Pancreas (tissue), 10 donors: ENCODE measurements around the gene TRMT44. TPM values are rescaled to one million over a fixed set of nuclear protein-coding genes. Genes with fewer than 3 reads are reported as not detected.

Experiments used
- ATAC-seq, 4 donors: fragments of 200-7000 bp; cut with Tn5 transposase; one replicate each; pipeline versions ENCODE4 v1.8.0 to v1.9.1; 2020; ENCODE audit warnings: mild to moderate bottlenecking in 4 of 4, moderate library complexity in 4 of 4
- DNase-seq, 6 donors: peaks; one replicate each; pipeline ENCODE4 v3.0.0-alpha.2; 2020
- FAIRE-seq: peaks from 2 replicates; lab custom pipeline; 2012; peaks lifted over from hg19 to GRCh38; lab: Jason Lieb, UNC
- H3K27ac ChIP-seq, 4 donors: fragments of 200-600 bp; sonication (generic); 1 replicate in 3 of 4; 2 replicates in 1 of 4; pipeline versions ENCODE4 v1.5.0 to v1.8.0; 2020
- H3K27me3 ChIP-seq, 4 donors: fragments of 200-600 bp; one replicate each; pipeline ENCODE4 v1.8.0; 2021
- H3K36me3 ChIP-seq, 3 donors: fragments of 200-600 bp; sonication (generic) in 1 of 3; one replicate each; pipeline versions ENCODE4 v1.5.0 to v1.8.0; 2020 to 2021
- H3K4me1 ChIP-seq, 3 donors: fragments of 200-600 bp; one replicate each; pipeline ENCODE4 v1.8.0; 2021
- H3K4me3 ChIP-seq, 4 donors: fragments of 200-600 bp; sonication (generic) in 2 of 4; one replicate each; pipeline versions ENCODE4 v1.5.0 to v1.8.0; 2020 to 2021
- H3K9me3 ChIP-seq, 4 donors: fragments of 200-600 bp; one replicate each; pipeline ENCODE4 v1.8.0; 2021
- CTCF ChIP-seq, 4 donors: fragments of 200-600 bp; sonication (generic) in 3 of 4; IDR thresholded peaks; one replicate each; pipeline versions ENCODE4 v1.5.0 to v1.8.0; 2021; ENCODE audit warnings: antibody characterized with exemption in 4 of 4
- WGBS, 2 donors: extraction: QIAGEN DNeasy Blood & Tissue Kit; methylation state at CpG; one replicate each; pipeline ENCODE4 v1.1.7; 2013; 5-methylcytosine and 5-hydroxymethylcytosine counted together
- intact Hi-C, 3 donors: fragments of 100-400 bp; cut with DNase I; formaldehyde crosslinking; loops; one replicate each; pipeline versions ENCODE4 v1.11.1 to v1.14.2; 2022
- polyA plus RNA-seq, 2 donors: library from polyadenylated mRNA; stranded (reverse); fragments of 200-250 nt; gene quantifications; one replicate each; pipeline ENCODE4 v1.2.3, GENCODE V29; 2013
- total RNA-seq, 6 donors: library from RNA; stranded (reverse); fragmentation: NEBNext Ultra II Directional in 4 of 6; extraction: Animal tissue kit (Norgen Biotek cat#: 25700) in 4 of 6; gene quantifications; one replicate each; pipeline versions ENCODE4 v1.2.1 to v1.2.4, GENCODE V29; 2021 to 2023
- donor health status: healthy with polysubstance abuse.
- donor health status: DM: no; HTN: no; CAD: no; lungs with moderate emphysema.
- donor health status: DM: no; HTN: no; CAD: no.
- donor health status: control.
- donor health status: control.
- donor health status: Bipolar disorder and iron deficiency.
- donor health status: DM: yes; HTN: yes; CAD: no.
- donor health status: DM: no; HTN: no; CAD: no.
- donor health status: DM: no; HTN: no; CAD: no.
- donor health status: DM: yes; HTN: yes; CAD: no.

Gene TRMT44
- total and polyA plus RNA-seq, 8 donors: 6.1 to 14.0 (median 8.7) TPM

- no peak for TF ChIP-seq CTCF (IDR thresholded peaks at IDR 0.05)
- no peak for FAIRE-seq
- Histone ChIP-seq H3K4me1 (no peaks in the 10 kb centered on the region), H3K9me3 (no peaks in the 10 kb centered on the region), H3K4me3 (no peak overlapping the region), H3K27ac (no peak overlapping the region), H3K27me3 (no peaks in the 10 kb centered on the region), H3K36me3 (peaks cover 0 to 23% (median 0%) of the 10 kb centered on the region in 3 donors)
- ATAC-seq: no peak
- peak in 1 of 6 donors; percentile 54 for DNase-seq
- 93% methylated on average over 14 of the region's 14 CpGs for WGBS, 2 donors
- intact Hi-C loops: loop anchor here in 2 of 3 donors (5.0 to 10.0 kb wide), 2 partner anchors 117 to 124 kb away; partner anchors contain the start of gene CPZ (in 1 of the 2)
These were observed 30.0 kb downstream of the TRMT44 start for GRCh38 chr4:8470451-8471024.

DNA sequence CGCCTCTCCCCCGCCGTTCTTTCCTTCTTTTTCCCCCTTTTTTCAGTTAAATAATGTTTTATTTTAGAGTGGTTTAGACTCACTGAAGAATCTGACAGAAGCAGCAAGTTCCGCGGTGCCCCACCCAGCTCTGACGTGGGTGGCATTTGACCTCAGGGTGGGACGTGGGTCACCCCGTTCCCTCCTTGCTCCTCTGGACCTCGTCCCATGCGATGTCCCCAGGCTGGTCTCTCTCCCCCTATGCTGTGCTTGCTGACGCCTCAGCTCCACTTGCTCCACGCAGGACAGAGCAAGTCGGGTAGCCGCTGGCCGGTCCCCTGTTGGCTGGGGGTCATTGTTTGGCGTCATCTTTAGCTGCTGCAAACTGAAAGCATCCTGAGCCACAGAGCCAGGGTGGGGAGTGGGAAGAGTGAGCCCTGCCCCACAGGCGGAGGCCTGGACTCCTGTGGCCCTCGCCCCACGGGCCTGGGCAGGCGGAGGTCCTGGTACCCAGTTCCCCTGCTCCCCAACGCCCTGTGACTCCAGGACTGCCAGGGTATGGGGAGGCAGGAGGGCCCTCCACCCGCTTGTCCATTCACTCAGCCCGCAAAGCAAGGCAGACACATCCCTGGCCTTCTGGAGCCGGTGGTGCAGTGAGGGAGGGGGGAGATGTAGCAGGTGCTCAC, 30.8 kb downstream of the TRMT44 start:
- DNase-seq (peak in 1 of 6 donors; percentile 50), ATAC-seq (no peak), FAIRE-seq (no peak)
- no peak for TF ChIP-seq CTCF (IDR thresholded peaks at IDR 0.05)
- no peaks in the 10 kb centered on the region for H3K27me3 ChIP-seq
- intact Hi-C loops: loop anchor here in 2 of 3 donors (5.0 to 10.0 kb wide), 2 partner anchors 116 to 123 kb away; partner anchors contain the start of gene CPZ (in 1 of the 2)
- H3K36me3 ChIP-seq: peaks cover 0 to 22% (median 0%) of the 10 kb centered on the region in 3 donors
- WGBS, 2 donors: 86 to 89% methylated on average over 24 of the region's 24 CpGs
- H3K9me3 ChIP-seq: no peaks in the 10 kb centered on the region
- no peaks in the 10 kb centered on the region for H3K4me1 ChIP-seq
- H3K4me3 ChIP-seq: no peak overlapping the region
- H3K27ac ChIP-seq: no peak overlapping the region

DNA sequence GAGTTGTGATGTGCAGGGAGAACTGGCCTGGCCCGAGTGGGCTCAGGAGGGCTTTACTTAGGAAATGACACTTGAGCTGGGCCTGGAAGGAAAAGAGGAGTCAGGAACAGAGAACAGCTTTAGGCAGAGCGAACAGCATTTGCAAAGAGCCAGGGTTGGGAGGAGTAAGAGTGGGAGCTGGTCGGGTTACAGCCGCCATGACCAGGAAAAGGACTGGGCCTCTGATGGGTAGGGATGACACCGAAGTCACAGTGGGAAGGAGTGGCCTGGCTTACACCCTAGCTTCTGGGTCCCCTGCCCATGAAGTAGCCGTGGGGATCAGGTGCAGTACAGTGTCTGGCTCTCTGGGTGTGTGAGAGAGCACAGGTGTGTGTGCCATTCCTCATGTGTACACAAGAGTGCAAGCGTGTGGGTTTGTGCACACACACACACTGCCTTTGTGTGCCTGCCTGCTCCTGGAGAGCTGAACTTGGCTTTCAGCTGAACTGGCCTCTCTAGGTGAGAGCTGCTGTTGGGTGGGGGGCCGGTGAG, 31.6 kb downstream of the TRMT44 start:
- peaks cover 0 to 24% (median 0%) of the 10 kb centered on the region in 3 donors for H3K36me3 ChIP-seq
- H3K4me3 ChIP-seq: no peak overlapping the region
- no peaks in the 10 kb centered on the region for H3K27me3 ChIP-seq
- 80 to 81% methylated on average over 7 to 8 of the region's 8 CpGs for WGBS, 2 donors
- DNase-seq (no peak), FAIRE-seq (no peak), ATAC-seq (no peak)
- no peaks in the 10 kb centered on the region for H3K4me1 ChIP-seq
- no peak overlapping the region for H3K27ac ChIP-seq
- no peak for TF ChIP-seq CTCF (IDR thresholded peaks at IDR 0.05)
- intact Hi-C loops: loop anchor here in 2 of 3 donors (5.0 to 10.0 kb wide), 2 partner anchors 115 to 123 kb away; partner anchors contain the start of gene CPZ (in 1 of the 2)
- no peaks in the 10 kb centered on the region for H3K9me3 ChIP-seq

DNA sequence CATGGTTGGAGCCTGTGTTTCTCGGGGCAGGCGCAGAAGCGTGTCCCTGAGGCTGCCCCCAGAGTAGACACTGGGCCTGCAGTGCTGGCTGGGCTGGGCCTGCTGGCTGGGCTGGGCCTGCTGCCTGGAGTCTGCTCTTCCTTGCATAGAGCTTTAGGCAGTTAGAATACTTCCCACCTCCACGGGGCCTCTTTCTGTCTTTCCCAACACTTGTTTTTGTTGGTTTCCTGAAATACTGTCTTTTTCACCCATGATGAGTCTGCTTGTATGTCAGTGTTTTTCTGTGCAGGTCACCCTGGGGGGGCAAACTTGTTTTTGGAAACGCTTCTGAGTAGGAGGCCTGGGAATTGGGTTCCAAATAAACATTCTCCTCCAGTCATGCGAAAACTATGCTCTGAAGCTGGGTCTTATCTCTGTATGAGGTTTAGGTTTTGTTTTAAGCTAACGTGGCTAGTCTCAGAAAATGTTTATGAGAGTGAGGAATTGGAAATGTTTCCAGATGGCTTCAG, 32.2 kb downstream of the TRMT44 start:
- intact Hi-C loops: loop anchor here in 2 of 3 donors (5.0 to 10.0 kb wide), 2 partner anchors 115 to 122 kb away; partner anchors contain the start of gene CPZ (in 1 of the 2)

More for the DNA sequence above, 32.2 kb downstream of the TRMT44 start:
- no peak for TF ChIP-seq CTCF (IDR thresholded peaks at IDR 0.05)
- no peak for FAIRE-seq
- no peaks in the 10 kb centered on the region for H3K27me3 ChIP-seq
- no peak overlapping the region for H3K27ac ChIP-seq
- H3K4me3 ChIP-seq: no peak overlapping the region
- ATAC-seq: peak in 3 of 4 donors; percentile 19 to 54 (median 28)
- peaks cover 0 to 24% (median 0%) of the 10 kb centered on the region in 3 donors for H3K36me3 ChIP-seq
- no peaks in the 10 kb centered on the region for H3K4me1 ChIP-seq
- H3K9me3 ChIP-seq: no peaks in the 10 kb centered on the region
- peak in 2 of 6 donors; percentile 24 to 46 for DNase-seq
- 79 to 80% methylated on average over 7 of the region's 7 CpGs for WGBS, 2 donors
